A673 (cell line): ENCODE results near the gene TACC2.

Experiments used
- EZH2 ChIP-seq: fragments of 200-600 bp; sonication (generic); IDR thresholded peaks from 2 replicates; pipeline ENCODE4 v1.6.1; 2017; ENCODE audit warnings: borderline replicate concordance, low read depth, mild to moderate bottlenecking, mixed read lengths, antibody characterized with exemption, low read length; ENCODE audit not compliant: poor library complexity, severe bottlenecking
- TF ChIP-seq, protein P1 (sequence below): fragments of 300-800, 200-600 bp; sonication (generic); conservative IDR thresholded peaks from 2 replicates; pipeline ENCODE4 v1.5.1; 2017; ENCODE audit warnings: low read depth, mild to moderate bottlenecking, antibody characterized with exemption, low read length, moderate library complexity, mixed read lengths

DNA sequence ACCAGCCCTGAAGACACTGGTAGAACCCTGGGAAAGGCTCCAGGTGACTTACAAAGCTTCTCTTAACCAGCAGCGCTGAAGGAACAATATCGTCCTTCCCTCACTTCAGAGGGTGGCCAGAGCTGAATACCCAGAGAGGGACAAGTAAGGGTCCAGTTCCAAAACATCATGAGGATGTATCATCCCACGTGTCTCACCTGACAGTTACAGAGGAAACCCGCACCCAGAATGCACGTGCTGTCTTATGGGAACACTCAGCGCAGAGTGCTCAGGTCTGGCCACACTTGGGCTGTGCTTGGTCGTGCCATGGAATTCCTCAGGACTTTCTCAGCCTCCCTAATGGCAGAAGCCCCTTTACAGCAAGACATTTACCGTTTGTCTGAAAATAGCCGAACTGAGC, 235.2 kb downstream of the TACC2 start:
- TF ChIP-seq EZH2: no peak
- TF ChIP-seq, protein P1, sequence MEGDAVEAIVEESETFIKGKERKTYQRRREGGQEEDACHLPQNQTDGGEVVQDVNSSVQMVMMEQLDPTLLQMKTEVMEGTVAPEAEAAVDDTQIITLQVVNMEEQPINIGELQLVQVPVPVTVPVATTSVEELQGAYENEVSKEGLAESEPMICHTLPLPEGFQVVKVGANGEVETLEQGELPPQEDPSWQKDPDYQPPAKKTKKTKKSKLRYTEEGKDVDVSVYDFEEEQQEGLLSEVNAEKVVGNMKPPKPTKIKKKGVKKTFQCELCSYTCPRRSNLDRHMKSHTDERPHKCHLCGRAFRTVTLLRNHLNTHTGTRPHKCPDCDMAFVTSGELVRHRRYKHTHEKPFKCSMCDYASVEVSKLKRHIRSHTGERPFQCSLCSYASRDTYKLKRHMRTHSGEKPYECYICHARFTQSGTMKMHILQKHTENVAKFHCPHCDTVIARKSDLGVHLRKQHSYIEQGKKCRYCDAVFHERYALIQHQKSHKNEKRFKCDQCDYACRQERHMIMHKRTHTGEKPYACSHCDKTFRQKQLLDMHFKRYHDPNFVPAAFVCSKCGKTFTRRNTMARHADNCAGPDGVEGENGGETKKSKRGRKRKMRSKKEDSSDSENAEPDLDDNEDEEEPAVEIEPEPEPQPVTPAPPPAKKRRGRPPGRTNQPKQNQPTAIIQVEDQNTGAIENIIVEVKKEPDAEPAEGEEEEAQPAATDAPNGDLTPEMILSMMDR: no peak
